ENCODE measurements around the gene TMED6.

- TF ChIP-seq CTCF (IDR thresholded peaks at IDR 0.05) (no peak), POLR2A (IDR thresholded peaks at IDR 0.05) (no peak)
Measured at GRCh38 chr16:69293401-69293800, 58.2 kb downstream of the TMED6 start.
